ENCODE results near the gene ARHGAP24. TPM values are rescaled to one million over a fixed set of nuclear protein-coding genes. Genes with fewer than 3 reads are reported as not detected.

The ARHGAP24 gene
- total RNA-seq, 1 experiment from 2014 or later: 1.3 TPM

DNA sequence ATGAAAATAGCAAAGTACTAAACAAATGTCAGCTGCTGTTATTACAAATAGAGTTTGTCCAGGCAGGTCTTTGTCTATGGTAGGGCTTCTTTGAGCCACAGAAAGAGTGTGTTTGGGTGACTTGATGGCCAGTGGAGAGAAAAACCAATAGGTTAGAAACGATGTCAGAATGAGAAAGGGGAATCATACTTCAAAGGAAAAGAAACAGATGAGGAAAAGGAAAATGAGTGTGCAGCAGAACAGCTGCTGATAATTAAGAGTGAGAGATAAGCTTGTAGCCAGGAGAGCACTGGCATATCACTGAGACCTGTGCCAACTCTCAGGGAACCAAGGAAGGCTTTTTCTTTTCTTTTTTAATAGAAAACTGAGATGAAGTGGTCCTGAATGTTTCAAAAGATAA is 257.2 kb downstream of the ARHGAP24 start:
- DNase-seq (ENCODE audit: low read depth, low spot score): no peak
- Histone ChIP-seq H2AFZ (ENCODE audit: low read depth, low read length, poor library complexity, severe bottlenecking) (no peak overlapping the region), H3K4me1 (ENCODE audit: control insufficient read depth in 1 of 2, insufficient read depth in 2 of 2, low read length in 2 of 2) (peaks cover 0 to 11% of the 10 kb centered on the region in 2 experiments; a peak in 3 of 4 replicates), H3K36me3 (ENCODE audit: control insufficient read depth in 1 of 2, insufficient read depth in 2 of 2, low read length in 2 of 2) (no peaks in the 10 kb centered on the region), H3K9me3 (ENCODE audit: control insufficient read depth in 1 of 2, insufficient read depth in 1 of 2, low read depth in 1 of 2, low read length in 2 of 2) (no peaks in the 10 kb centered on the region), H3K4me3 (replicated peaks in 1 of 2; ENCODE audit: low read depth in 1 of 2, low read length in 2 of 2) (no peak overlapping the region), H3K27ac (ENCODE audit: low read depth, low read length) (no peak overlapping the region), H3K79me2 (ENCODE audit: insufficient read depth, low read length) (no peaks in the 10 kb centered on the region), H3K9me2 (ENCODE audit: insufficient read depth) (no peaks in the 10 kb centered on the region; the same call in 1 of the 2 replicates), H3K4me2 (ENCODE audit: low read length) (no peak overlapping the region), H3K27me3 (ENCODE audit: insufficient read depth, low read length) (no peaks in the 10 kb centered on the region), H3K9ac (ENCODE audit: low read length) (no peak overlapping the region), H4K20me1 (ENCODE audit: insufficient read depth) (no peaks in the 10 kb centered on the region)
- intact Hi-C loops (cut with micrococcal nuclease): no loop called here
- ChIA-PET CTCF (no interaction called here), RAD21 (ENCODE audit: low non-redundant PET in 1 of 2, low total read pairs in 2 of 2, uncharacterized antibody in 2 of 2, unreplicated experiment in 2 of 2) (no interaction called here), POLR2A (interaction anchor here (0.6 to 0.8 kb wide), 2 partner anchors 10 to 11 kb away, joined by 3 read pairs; no protein-coding TSS in a partner anchor)
- no peak for ATAC-seq
- no peak for TF ChIP-seq EZH2phosphoT487 (IDR thresholded peaks at IDR 0.05; ENCODE audit: borderline replicate concordance)
- TF ChIP-seq YY1 (IDR thresholded peaks at IDR 0.05; ENCODE audit: extremely low read depth, insufficient replicate concordance, low read depth, low read length): no peak
- TF ChIP-seq, protein P1, sequence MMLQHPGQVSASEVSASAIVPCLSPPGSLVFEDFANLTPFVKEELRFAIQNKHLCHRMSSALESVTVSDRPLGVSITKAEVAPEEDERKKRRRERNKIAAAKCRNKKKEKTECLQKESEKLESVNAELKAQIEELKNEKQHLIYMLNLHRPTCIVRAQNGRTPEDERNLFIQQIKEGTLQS (IDR thresholded peaks at IDR 0.05): no peak
- TF ChIP-seq POLR2A (IDR thresholded peaks at IDR 0.05; ENCODE audit: borderline replicate concordance, extremely low read depth, insufficient read depth, insufficient read length): no peak
- no peak for TF ChIP-seq FOSL1 (IDR thresholded peaks at IDR 0.05; ENCODE audit: low read depth)
- no peak for TF ChIP-seq SP1 (IDR thresholded peaks at IDR 0.05; ENCODE audit: low read depth)
- no peak for TF ChIP-seq ZNF274 (IDR thresholded peaks at IDR 0.05; ENCODE audit: low read depth, low read length)
- TF ChIP-seq, protein P2, sequence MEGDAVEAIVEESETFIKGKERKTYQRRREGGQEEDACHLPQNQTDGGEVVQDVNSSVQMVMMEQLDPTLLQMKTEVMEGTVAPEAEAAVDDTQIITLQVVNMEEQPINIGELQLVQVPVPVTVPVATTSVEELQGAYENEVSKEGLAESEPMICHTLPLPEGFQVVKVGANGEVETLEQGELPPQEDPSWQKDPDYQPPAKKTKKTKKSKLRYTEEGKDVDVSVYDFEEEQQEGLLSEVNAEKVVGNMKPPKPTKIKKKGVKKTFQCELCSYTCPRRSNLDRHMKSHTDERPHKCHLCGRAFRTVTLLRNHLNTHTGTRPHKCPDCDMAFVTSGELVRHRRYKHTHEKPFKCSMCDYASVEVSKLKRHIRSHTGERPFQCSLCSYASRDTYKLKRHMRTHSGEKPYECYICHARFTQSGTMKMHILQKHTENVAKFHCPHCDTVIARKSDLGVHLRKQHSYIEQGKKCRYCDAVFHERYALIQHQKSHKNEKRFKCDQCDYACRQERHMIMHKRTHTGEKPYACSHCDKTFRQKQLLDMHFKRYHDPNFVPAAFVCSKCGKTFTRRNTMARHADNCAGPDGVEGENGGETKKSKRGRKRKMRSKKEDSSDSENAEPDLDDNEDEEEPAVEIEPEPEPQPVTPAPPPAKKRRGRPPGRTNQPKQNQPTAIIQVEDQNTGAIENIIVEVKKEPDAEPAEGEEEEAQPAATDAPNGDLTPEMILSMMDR (IDR thresholded peaks at IDR 0.05 in 2 of 3, conservative IDR thresholded peaks at IDR 0.05 in 1 of 3; ENCODE audit: borderline replicate concordance in 1 of 3, insufficient read depth in 1 of 3, low read depth in 2 of 3, low read length in 2 of 3): no peak
- no peak for TF ChIP-seq CBX3 (IDR thresholded peaks at IDR 0.05; ENCODE audit: low read depth)
- TF ChIP-seq JUND (IDR thresholded peaks at IDR 0.05): no peak
- TF ChIP-seq REST (IDR thresholded peaks at IDR 0.05; ENCODE audit: low read depth): no peak
- no peak for TF ChIP-seq SIN3A (IDR thresholded peaks at IDR 0.05; ENCODE audit: low read depth)
- no peak for TF ChIP-seq TCF7L2 (IDR thresholded peaks at IDR 0.05; ENCODE audit: borderline replicate concordance, extremely low read depth, insufficient read depth, insufficient read length)
- TF ChIP-seq, protein P3, sequence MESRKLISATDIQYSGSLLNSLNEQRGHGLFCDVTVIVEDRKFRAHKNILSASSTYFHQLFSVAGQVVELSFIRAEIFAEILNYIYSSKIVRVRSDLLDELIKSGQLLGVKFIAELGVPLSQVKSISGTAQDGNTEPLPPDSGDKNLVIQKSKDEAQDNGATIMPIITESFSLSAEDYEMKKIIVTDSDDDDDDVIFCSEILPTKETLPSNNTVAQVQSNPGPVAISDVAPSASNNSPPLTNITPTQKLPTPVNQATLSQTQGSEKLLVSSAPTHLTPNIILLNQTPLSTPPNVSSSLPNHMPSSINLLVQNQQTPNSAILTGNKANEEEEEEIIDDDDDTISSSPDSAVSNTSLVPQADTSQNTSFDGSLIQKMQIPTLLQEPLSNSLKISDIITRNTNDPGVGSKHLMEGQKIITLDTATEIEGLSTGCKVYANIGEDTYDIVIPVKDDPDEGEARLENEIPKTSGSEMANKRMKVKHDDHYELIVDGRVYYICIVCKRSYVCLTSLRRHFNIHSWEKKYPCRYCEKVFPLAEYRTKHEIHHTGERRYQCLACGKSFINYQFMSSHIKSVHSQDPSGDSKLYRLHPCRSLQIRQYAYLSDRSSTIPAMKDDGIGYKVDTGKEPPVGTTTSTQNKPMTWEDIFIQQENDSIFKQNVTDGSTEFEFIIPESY (IDR thresholded peaks at IDR 0.05; ENCODE audit: extremely low read depth, insufficient replicate concordance, low read length): no peak
- no peak for TF ChIP-seq EZH2 (IDR thresholded peaks at IDR 0.05)
- no TSS peak for BruUV-seq (replicated peaks)
